ENCODE results near the gene TMEM212. TPM values are rescaled to one million over a fixed set of nuclear protein-coding genes. Genes with fewer than 3 reads are reported as not detected.

The TMEM212 gene
- polyA plus RNA-seq, 1 donor (not counting 4 experiments of a cell fraction or from before 2014, with no cell fraction given), result not detected

- H3K27ac ChIP-seq (ENCODE audit: control insufficient read depth, insufficient read depth, low read length), result no peak overlapping the region
- FAIRE-seq, result no peak
- H3K9ac ChIP-seq (ENCODE audit: control insufficient read depth, extremely low read depth, insufficient read depth, low read length), result no peak overlapping the region
- TF ChIP-seq EZH2 (IDR thresholded peaks at IDR 0.05; ENCODE audit: low read length) (no peak), CTCF (optimal IDR thresholded peaks at IDR 0.05 in 1 of 3, IDR thresholded peaks at IDR 0.05 in 1 of 3, conservative IDR thresholded peaks at IDR 0.05 in 1 of 3; ENCODE audit: extremely low read depth in 1 of 3, insufficient read depth in 2 of 3, low read length in 3 of 3) (no peak)
- H3K36me3 ChIP-seq (ENCODE audit: control insufficient read depth in 2 of 2, extremely low read depth in 1 of 2, insufficient read depth in 2 of 2, low read length in 2 of 2), result no peaks in the 10 kb centered on the region
- H3K27me3 ChIP-seq (ENCODE audit: control insufficient read depth, extremely low read depth, insufficient read depth, low read length), result no peaks in the 10 kb centered on the region
- DNase-seq (ENCODE audit: low read depth, low spot score), result no peak
- H3K4me1 ChIP-seq (ENCODE audit: control insufficient read depth, extremely low read depth, insufficient read depth, low read length), result peaks cover 15% of the 10 kb centered on the region
- H3K4me3 ChIP-seq (ENCODE audit: control insufficient read depth in 2 of 3, extremely low read depth in 1 of 3, insufficient read depth in 2 of 3, low read depth in 1 of 3, low read length in 3 of 3), result no peak overlapping the region
- H3K9me3 ChIP-seq (ENCODE audit: control insufficient read depth, low read depth, low read length), result no peaks in the 10 kb centered on the region
- dilution Hi-C loops (cut with MboI; ENCODE audit: extremely low pct_ligation_motif_present, low sequenced_read_pairs), result no loop called here
- no peak overlapping the region for H3K4me2 ChIP-seq (ENCODE audit: control insufficient read depth, extremely low read depth, insufficient read depth, low read depth, low read length)
- H4K20me1 ChIP-seq (ENCODE audit: control insufficient read depth, extremely low read depth, insufficient read depth, low read length), result no peaks in the 10 kb centered on the region
- no peak overlapping the region for H2AFZ ChIP-seq (ENCODE audit: control insufficient read depth, low read length)
- no peaks in the 10 kb centered on the region for H3K9me1 ChIP-seq (ENCODE audit: control insufficient read depth, extremely low read depth, insufficient read depth, low read length)
- H3K79me2 ChIP-seq (ENCODE audit: control insufficient read depth, insufficient read depth, low read length), result no peaks in the 10 kb centered on the region
These were observed 28.5 kb downstream of the TMEM212 start for GRCh38 chr3:171871392-171872274.

GRCh38 chr3:171873580-171873979, 30.4 kb downstream of the TMEM212 start:
- Histone ChIP-seq H3K27ac (ENCODE audit: control insufficient read depth, insufficient read depth, low read length) (no peak overlapping the region), H3K4me1 (ENCODE audit: control insufficient read depth, extremely low read depth, insufficient read depth, low read length) (peaks cover 21% of the 10 kb centered on the region), H3K79me2 (ENCODE audit: control insufficient read depth, insufficient read depth, low read length) (no peaks in the 10 kb centered on the region), H3K4me2 (ENCODE audit: control insufficient read depth, extremely low read depth, insufficient read depth, low read depth, low read length) (no peak overlapping the region), H2AFZ (ENCODE audit: control insufficient read depth, low read length) (no peak overlapping the region), H3K9ac (ENCODE audit: control insufficient read depth, extremely low read depth, insufficient read depth, low read length) (no peak overlapping the region), H3K36me3 (ENCODE audit: control insufficient read depth in 2 of 2, extremely low read depth in 1 of 2, insufficient read depth in 2 of 2, low read length in 2 of 2) (no peaks in the 10 kb centered on the region), H3K9me1 (ENCODE audit: control insufficient read depth, extremely low read depth, insufficient read depth, low read length) (no peaks in the 10 kb centered on the region), H3K27me3 (ENCODE audit: control insufficient read depth, extremely low read depth, insufficient read depth, low read length) (no peaks in the 10 kb centered on the region), H4K20me1 (ENCODE audit: control insufficient read depth, extremely low read depth, insufficient read depth, low read length) (no peaks in the 10 kb centered on the region), H3K4me3 (ENCODE audit: control insufficient read depth in 2 of 3, extremely low read depth in 1 of 3, insufficient read depth in 2 of 3, low read depth in 1 of 3, low read length in 3 of 3) (no peak overlapping the region), H3K9me3 (ENCODE audit: control insufficient read depth, low read depth, low read length) (no peaks in the 10 kb centered on the region)
- dilution Hi-C loops (cut with MboI; ENCODE audit: extremely low pct_ligation_motif_present, low sequenced_read_pairs), result no loop called here
- FAIRE-seq (no peak), DNase-seq (ENCODE audit: low read depth, low spot score) (no peak)
- no peak for TF ChIP-seq EZH2 (IDR thresholded peaks at IDR 0.05; ENCODE audit: low read length)
- no peak for TF ChIP-seq CTCF (optimal IDR thresholded peaks at IDR 0.05 in 1 of 3, IDR thresholded peaks at IDR 0.05 in 1 of 3, conservative IDR thresholded peaks at IDR 0.05 in 1 of 3; ENCODE audit: extremely low read depth in 1 of 3, insufficient read depth in 2 of 3, low read length in 3 of 3)
